GM12873 (cell line): ENCODE data around the gene ACAP3.
A peak's percentile ranks its signal among the peaks of the same experiment; 100 is the strongest.

Source experiments
- CTCF ChIP-seq: IDR thresholded peaks from 2 replicates; pipeline ENCODE4 v1.5.1; 2012; ENCODE audit warnings: low read depth, mild to moderate bottlenecking, moderate library complexity, low read length, control low read depth; ENCODE audit not compliant: insufficient read depth; ENCODE audit errors: missing control alignments

Gene ACAP3

GRCh38 chr1:1291548-1292441, 15.9 kb downstream of the ACAP3 start:
- peak; percentile 68 for TF ChIP-seq CTCF

- no peak for TF ChIP-seq CTCF
Measured at GRCh38 chr1:1291023-1291528, 16.7 kb downstream of the ACAP3 start.

GRCh38 chr1:1290238-1290731, 17.4 kb downstream of the ACAP3 start:
- peak; percentile 64 for TF ChIP-seq CTCF

- no peak for TF ChIP-seq CTCF
Measured at GRCh38 chr1:1287288-1288110, 20.2 kb downstream of the ACAP3 start.

GRCh38 chr1:1286313-1287261, 21.1 kb downstream of the ACAP3 start:
- no peak for TF ChIP-seq CTCF

- TF ChIP-seq CTCF: no peak
Measured at GRCh38 chr1:1285611-1286311, 22.0 kb downstream of the ACAP3 start.
